RWPE2 (cell line): ENCODE measurements around the gene GADD45GIP1.

Source experiments
- ATAC-seq: fragments of 200-7000 bp; cut with Tn5 transposase; 3 replicates; pipeline ENCODE4 v1.9.1; 2021; ENCODE audit warnings: low read depth
- DNase-seq: peaks from one replicate; pipeline ENCODE4 v3.0.0-alpha.2; 2020; ENCODE audit warnings: low spot score
- H3K27ac ChIP-seq: fragments of 450-650 bp; 2 replicates; pipeline ENCODE4 v1.5.1; 2017; ENCODE audit warnings: mild to moderate bottlenecking; ENCODE audit not compliant: poor library complexity, severe bottlenecking
- H3K27me3 ChIP-seq: fragments of 250-450 bp; sonication (Bioruptor Pico); 2 replicates; pipeline ENCODE4 v1.5.1; 2021; ENCODE audit warnings: mild to moderate bottlenecking, moderate library complexity; ENCODE audit not compliant: insufficient read depth, poor library complexity, severe bottlenecking
- H3K36me3 ChIP-seq: fragments of 250-450 bp; sonication (Bioruptor Pico); 2 replicates; pipeline ENCODE4 v1.5.1; 2020; ENCODE audit warnings: low read depth, mild to moderate bottlenecking, moderate library complexity
- H3K4me1 ChIP-seq: fragments of 250-450 bp; sonication (Bioruptor Pico); 2 replicates; pipeline ENCODE4 v1.5.1; 2021; ENCODE audit warnings: mild to moderate bottlenecking, moderate library complexity; ENCODE audit not compliant: insufficient read depth, poor library complexity, severe bottlenecking
- H3K4me3 ChIP-seq: fragments of 250-450 bp; sonication (Bioruptor Pico); 2 replicates; pipeline ENCODE4 v1.5.1; 2021; ENCODE audit warnings: mild to moderate bottlenecking, moderate library complexity; ENCODE audit not compliant: severe bottlenecking
- H3K9me3 ChIP-seq: fragments of 250-450 bp; sonication (Bioruptor Pico); 2 replicates; pipeline ENCODE4 v1.5.1; 2021; ENCODE audit warnings: mild to moderate bottlenecking, moderate library complexity; ENCODE audit not compliant: severe bottlenecking
- TF ChIP-seq, protein P1 (sequence below): fragments of 450-650 bp; IDR thresholded peaks from one replicate; pipeline ENCODE4 v1.5.1; 2017; ENCODE audit warnings: mild to moderate bottlenecking, moderate library complexity; ENCODE audit not compliant: poor library complexity, severe bottlenecking

Gene GADD45GIP1

DNA sequence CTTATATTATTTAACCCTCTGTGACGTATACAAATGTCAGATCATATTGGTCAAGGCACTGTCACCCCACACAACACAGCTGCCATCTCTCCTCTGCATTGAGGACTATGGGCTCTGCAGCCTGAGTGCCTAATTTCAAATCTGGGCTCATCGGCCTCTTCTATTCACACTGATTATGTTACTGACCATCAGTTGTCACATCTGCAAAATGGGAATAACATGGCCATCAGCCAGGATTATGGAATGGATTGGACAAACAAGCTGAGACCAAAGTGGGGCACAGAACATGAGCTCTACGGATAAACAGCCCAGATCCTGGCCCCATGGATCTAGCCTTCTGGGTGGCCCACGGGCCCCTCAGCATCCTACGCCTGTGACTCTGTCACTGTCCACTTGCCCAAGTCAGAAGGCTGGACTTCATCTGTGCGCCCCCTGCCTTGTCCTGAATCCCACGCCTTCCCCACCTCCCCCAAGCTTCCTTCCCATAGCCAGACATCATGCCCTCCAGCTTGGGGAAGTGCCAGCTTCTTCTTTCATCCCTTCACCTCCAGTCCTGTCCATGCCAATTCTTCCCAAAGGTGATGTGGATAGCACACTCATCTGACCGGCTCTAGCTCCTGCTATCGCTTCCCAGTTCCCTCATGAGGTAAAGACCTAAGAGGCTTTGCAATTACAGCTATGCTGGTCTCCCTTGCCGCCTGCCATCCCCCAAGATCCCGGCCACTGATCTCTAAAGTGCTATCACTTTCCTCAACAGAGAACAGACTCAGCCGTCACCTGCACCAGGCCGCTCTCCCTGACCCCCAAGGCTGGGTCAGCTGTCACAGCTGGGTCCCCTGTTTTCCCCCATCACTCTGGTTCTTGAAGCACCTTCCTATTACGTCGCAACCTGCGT lies 24.4 kb downstream of the GADD45GIP1 start:
- DNase-seq (no peak), ATAC-seq (no peak)
- H3K9me3 ChIP-seq: no peaks in the 10 kb centered on the region
- peaks cover 40% of the 10 kb centered on the region for H3K36me3 ChIP-seq
- H3K27me3 ChIP-seq: no peaks in the 10 kb centered on the region
- peak overlapping the region; percentile 47 for H3K27ac ChIP-seq
- H3K4me1 ChIP-seq: peaks cover 2% of the 10 kb centered on the region
- H3K4me3 ChIP-seq: peak overlapping the region; percentile 93
- TF ChIP-seq, protein P1, sequence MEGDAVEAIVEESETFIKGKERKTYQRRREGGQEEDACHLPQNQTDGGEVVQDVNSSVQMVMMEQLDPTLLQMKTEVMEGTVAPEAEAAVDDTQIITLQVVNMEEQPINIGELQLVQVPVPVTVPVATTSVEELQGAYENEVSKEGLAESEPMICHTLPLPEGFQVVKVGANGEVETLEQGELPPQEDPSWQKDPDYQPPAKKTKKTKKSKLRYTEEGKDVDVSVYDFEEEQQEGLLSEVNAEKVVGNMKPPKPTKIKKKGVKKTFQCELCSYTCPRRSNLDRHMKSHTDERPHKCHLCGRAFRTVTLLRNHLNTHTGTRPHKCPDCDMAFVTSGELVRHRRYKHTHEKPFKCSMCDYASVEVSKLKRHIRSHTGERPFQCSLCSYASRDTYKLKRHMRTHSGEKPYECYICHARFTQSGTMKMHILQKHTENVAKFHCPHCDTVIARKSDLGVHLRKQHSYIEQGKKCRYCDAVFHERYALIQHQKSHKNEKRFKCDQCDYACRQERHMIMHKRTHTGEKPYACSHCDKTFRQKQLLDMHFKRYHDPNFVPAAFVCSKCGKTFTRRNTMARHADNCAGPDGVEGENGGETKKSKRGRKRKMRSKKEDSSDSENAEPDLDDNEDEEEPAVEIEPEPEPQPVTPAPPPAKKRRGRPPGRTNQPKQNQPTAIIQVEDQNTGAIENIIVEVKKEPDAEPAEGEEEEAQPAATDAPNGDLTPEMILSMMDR: no peak

DNA sequence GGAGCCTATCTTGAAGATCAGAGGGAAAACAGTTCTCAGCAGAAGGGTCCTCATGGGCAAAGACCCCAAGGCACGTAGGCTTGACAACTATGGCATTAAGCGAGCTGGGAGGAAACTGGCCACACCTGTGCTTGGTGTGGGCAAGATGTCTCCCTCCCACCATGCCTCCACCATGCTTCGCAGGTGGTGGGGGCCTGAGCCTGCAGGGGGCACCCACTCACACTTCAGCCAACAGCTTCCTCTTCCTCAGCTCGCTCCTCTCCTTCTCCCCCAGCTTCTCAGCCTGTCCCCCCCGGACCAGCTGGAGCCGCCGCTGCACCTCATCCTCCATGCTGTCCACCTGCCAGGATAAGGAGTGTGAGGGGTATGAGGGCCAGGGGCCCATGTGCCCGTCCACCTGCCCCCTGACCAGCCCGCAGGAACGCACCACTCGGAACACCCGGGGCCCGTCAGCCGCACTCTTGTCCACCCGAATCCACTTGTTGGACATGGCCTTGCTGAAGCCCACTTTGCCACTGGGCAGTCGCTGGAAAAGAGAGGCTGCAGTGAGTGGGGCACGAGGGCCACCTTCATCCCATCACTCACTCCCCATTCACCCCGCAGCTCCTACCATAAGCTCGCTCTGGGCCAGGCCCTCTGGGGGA lies 26.9 kb downstream of the GADD45GIP1 start:
- H3K36me3 ChIP-seq: peaks cover 62% of the 10 kb centered on the region
- H3K27me3 ChIP-seq: no peaks in the 10 kb centered on the region
- no peak overlapping the region for H3K4me3 ChIP-seq
- ATAC-seq (no peak), DNase-seq (no peak)
- H3K4me1 ChIP-seq: peaks cover 2% of the 10 kb centered on the region
- H3K9me3 ChIP-seq: no peaks in the 10 kb centered on the region
- TF ChIP-seq, protein P1: no peak
- no peak overlapping the region for H3K27ac ChIP-seq

DNA sequence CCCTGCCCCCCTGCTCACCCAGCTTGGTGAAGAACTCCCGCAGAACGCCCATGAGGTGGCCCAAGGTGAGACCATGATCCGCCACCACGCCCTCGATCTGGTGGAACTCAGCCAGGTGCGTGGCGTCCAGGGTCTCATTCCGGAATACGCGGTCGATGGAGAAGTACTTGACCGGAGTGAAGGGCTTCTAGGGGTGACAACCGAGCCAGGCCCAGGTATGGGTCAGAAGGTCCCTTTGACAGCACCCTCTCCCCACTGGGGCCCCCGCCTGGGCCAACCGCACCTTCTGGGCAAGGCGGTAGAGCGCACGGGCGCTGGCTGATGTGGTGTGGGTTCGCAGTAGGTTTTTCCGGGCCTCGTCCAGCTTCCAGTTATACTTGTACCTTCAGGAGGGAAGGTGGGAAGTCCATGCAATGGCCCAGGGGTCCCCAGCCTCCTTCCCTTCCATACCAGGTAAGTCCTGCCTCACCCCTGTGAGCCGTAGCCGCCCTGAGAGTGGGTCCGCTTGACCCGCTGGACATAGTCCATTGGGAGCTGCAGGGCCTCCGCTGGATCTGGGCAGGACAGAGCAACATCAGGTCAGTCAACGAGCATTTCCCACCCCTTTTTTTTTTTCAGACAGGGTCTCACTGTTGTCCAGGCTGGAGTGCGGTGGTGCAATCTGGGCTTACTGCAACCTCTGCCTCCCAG lies 32.3 kb downstream of the GADD45GIP1 start:
- H3K27me3 ChIP-seq: no peaks in the 10 kb centered on the region
- no peaks in the 10 kb centered on the region for H3K9me3 ChIP-seq
- no peaks in the 10 kb centered on the region for H3K4me1 ChIP-seq
- TF ChIP-seq, protein P1: no peak
- peaks cover 68% of the 10 kb centered on the region for H3K36me3 ChIP-seq
- no peak for DNase-seq
- no peak overlapping the region for H3K27ac ChIP-seq
- H3K4me3 ChIP-seq: no peak overlapping the region
- no peak for ATAC-seq

DNA sequence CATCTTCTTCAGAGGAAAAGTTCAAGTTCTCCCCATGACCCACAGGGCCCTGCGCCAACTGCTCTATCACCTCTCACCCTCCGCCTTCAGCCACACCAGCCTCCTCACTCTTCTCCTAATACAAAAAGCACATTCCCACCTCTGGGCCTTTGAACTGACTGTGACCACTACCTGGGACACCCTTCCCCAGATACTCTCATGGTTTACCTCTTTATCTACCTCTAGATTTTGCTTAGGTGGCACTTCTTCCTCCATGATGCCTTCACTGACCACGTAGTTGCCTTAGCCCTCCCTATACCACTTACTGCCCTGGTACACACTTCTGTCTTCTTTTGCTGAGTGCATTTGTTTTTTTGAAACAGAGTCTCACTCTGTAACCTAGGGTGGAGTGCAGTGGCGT lies 34.1 kb downstream of the GADD45GIP1 start:
- no peak overlapping the region for H3K27ac ChIP-seq
- DNase-seq: no peak
- TF ChIP-seq, protein P1: no peak
- no peaks in the 10 kb centered on the region for H3K27me3 ChIP-seq
- ATAC-seq: no peak
- peaks cover 50% of the 10 kb centered on the region for H3K36me3 ChIP-seq
- no peaks in the 10 kb centered on the region for H3K4me1 ChIP-seq
- H3K9me3 ChIP-seq: no peaks in the 10 kb centered on the region
- no peak overlapping the region for H3K4me3 ChIP-seq
